Activated naive CD4-positive, alpha-beta T cell treated with anti-CD3 and anti-CD28 coated beads, Interleukin-2, amount 50 U/mL, for 16 hours (primary cell): Measurements from ENCODE around the gene AFAP1L2.

Experiments
- DNase-seq: peaks from one replicate; pipeline ENCODE4 v3.0.0-alpha.2; 2020

The AFAP1L2 gene

GRCh38 chr10:114385557-114385956 is 18.7 kb downstream of the AFAP1L2 start:
- DNase-seq = no peak

GRCh38 chr10:114384601-114385000 is 19.7 kb downstream of the AFAP1L2 start:
- DNase-seq = no peak

- DNase-seq = no peak
Measured at GRCh38 chr10:114384181-114384580, 20.1 kb downstream of the AFAP1L2 start.

- no peak for DNase-seq
Measured at GRCh38 chr10:114380797-114381196, 23.5 kb downstream of the AFAP1L2 start.

GRCh38 chr10:114380060-114380459 is 24.2 kb downstream of the AFAP1L2 start:
- no peak for DNase-seq

GRCh38 chr10:114379631-114380041 is 24.7 kb downstream of the AFAP1L2 start:
- no peak for DNase-seq

- DNase-seq = no peak
Measured at GRCh38 chr10:114376523-114376922, 27.8 kb downstream of the AFAP1L2 start.

- DNase-seq = no peak
Measured at GRCh38 chr10:114375047-114375446, 29.3 kb downstream of the AFAP1L2 start.

GRCh38 chr10:114374053-114374791 is 30.1 kb downstream of the AFAP1L2 start:
- no peak for DNase-seq

GRCh38 chr10:114373631-114374030 is 30.7 kb downstream of the AFAP1L2 start:
- no peak for DNase-seq

- DNase-seq = no peak
Measured at GRCh38 chr10:114372995-114373394, 31.3 kb downstream of the AFAP1L2 start.

- no peak for DNase-seq
Measured at GRCh38 chr10:114372179-114372578, 32.1 kb downstream of the AFAP1L2 start.

GRCh38 chr10:114370966-114371365 is 33.3 kb downstream of the AFAP1L2 start:
- no peak for DNase-seq

- DNase-seq = no peak
Measured at GRCh38 chr10:114370199-114370598, 34.1 kb downstream of the AFAP1L2 start.

- no peak for DNase-seq
Measured at GRCh38 chr10:114368057-114368391, 36.3 kb downstream of the AFAP1L2 start.

- DNase-seq = no peak
Measured at GRCh38 chr10:114367351-114368056, 36.8 kb downstream of the AFAP1L2 start.

GRCh38 chr10:114364726-114365125 is 39.6 kb downstream of the AFAP1L2 start:
- DNase-seq = no peak

- no peak for DNase-seq
Measured at GRCh38 chr10:114363745-114364454, 40.4 kb downstream of the AFAP1L2 start.

GRCh38 chr10:114362826-114363355 is 41.4 kb downstream of the AFAP1L2 start:
- DNase-seq = no peak

- DNase-seq = no peak
Measured at GRCh38 chr10:114359953-114360345, 44.4 kb downstream of the AFAP1L2 start.

- no peak for DNase-seq
Measured at GRCh38 chr10:114359041-114359952, 45.0 kb downstream of the AFAP1L2 start.

- no peak for DNase-seq
Measured at GRCh38 chr10:114357515-114357996, 46.7 kb downstream of the AFAP1L2 start.
